Measurements from ENCODE around the gene GSTO2.
"Not testable (repeated sequence)": the region's sequence is repeated elsewhere in the genome, so short reads cannot be mapped to it uniquely, and the experiment has no call there.

Gene GSTO2

GRCh38 chr10:104240078-104240477 lies 28.9 kb upstream of the GSTO2 start:
- peaks cover 2% of the 10 kb centered on the region; the same call in 1 of the 2 replicates for H3K9me3 ChIP-seq (ENCODE audit: low read length)
- no peaks in the 10 kb centered on the region for H4K20me1 ChIP-seq (ENCODE audit: insufficient read depth, low read length)
- no peak overlapping the region for H3K4me3 ChIP-seq (ENCODE audit: low read depth, low read length, poor library complexity, severe bottlenecking)
- H3K27me3 ChIP-seq (ENCODE audit: insufficient read depth, low read length), result no peaks in the 10 kb centered on the region
- H3F3A ChIP-seq (ENCODE audit: insufficient read depth, low read length), result no peaks in the 10 kb centered on the region
- H3K27ac ChIP-seq (ENCODE audit: low read depth, low read length, poor library complexity, severe bottlenecking), result no peak overlapping the region
- no peak overlapping the region for H3K9ac ChIP-seq (ENCODE audit: low read length)
- H3K4me1 ChIP-seq (ENCODE audit: insufficient read depth, low read length, severe bottlenecking), result no peaks in the 10 kb centered on the region
- no peak overlapping the region for H3K4me2 ChIP-seq (ENCODE audit: low read length)
- H3K9me2 ChIP-seq (ENCODE audit: low read depth, low read length), result no peaks in the 10 kb centered on the region
- no peak for TF ChIP-seq CTCF (IDR thresholded peaks at IDR 0.05; ENCODE audit: low read length)
- TF ChIP-seq EZH2 (IDR thresholded peaks at IDR 0.05; ENCODE audit: borderline replicate concordance, low read length), result no peak
- H2AFZ ChIP-seq (ENCODE audit: low read length), result no peak overlapping the region
- H3K36me3 ChIP-seq (ENCODE audit: insufficient read depth, low read length), result no peaks in the 10 kb centered on the region
- no peaks in the 10 kb centered on the region for H3K79me2 ChIP-seq (ENCODE audit: insufficient read depth, low read length)

- no peaks in the 10 kb centered on the region for H3K9me2 ChIP-seq (ENCODE audit: low read depth, low read length)
- H3K9ac ChIP-seq (ENCODE audit: low read length), result no peak overlapping the region
- no peak for TF ChIP-seq EZH2 (IDR thresholded peaks at IDR 0.05; ENCODE audit: borderline replicate concordance, low read length)
- TF ChIP-seq CTCF (IDR thresholded peaks at IDR 0.05; ENCODE audit: low read length), result no peak
- no peak overlapping the region for H2AFZ ChIP-seq (ENCODE audit: low read length)
- no peaks in the 10 kb centered on the region for H4K20me1 ChIP-seq (ENCODE audit: insufficient read depth, low read length)
- H3K4me2 ChIP-seq (ENCODE audit: low read length), result no peak overlapping the region
- no peaks in the 10 kb centered on the region for H3K79me2 ChIP-seq (ENCODE audit: insufficient read depth, low read length)
- no peak overlapping the region for H3K4me3 ChIP-seq (ENCODE audit: low read depth, low read length, poor library complexity, severe bottlenecking)
- H3K36me3 ChIP-seq (ENCODE audit: insufficient read depth, low read length), result no peaks in the 10 kb centered on the region
- H3F3A ChIP-seq (ENCODE audit: insufficient read depth, low read length), result no peaks in the 10 kb centered on the region
- H3K27ac ChIP-seq (ENCODE audit: low read depth, low read length, poor library complexity, severe bottlenecking), result no peak overlapping the region
- no peaks in the 10 kb centered on the region for H3K27me3 ChIP-seq (ENCODE audit: insufficient read depth, low read length)
- peaks cover 11% of the 10 kb centered on the region; the same call in 1 of the 2 replicates for H3K9me3 ChIP-seq (ENCODE audit: low read length)
- H3K4me1 ChIP-seq (ENCODE audit: insufficient read depth, low read length, severe bottlenecking), result no peaks in the 10 kb centered on the region
Observed at GRCh38 chr10:104242545-104242944, 26.4 kb upstream of the GSTO2 start.

- H3K4me3 ChIP-seq (ENCODE audit: low read depth, low read length, poor library complexity, severe bottlenecking); H3K9me2 ChIP-seq (ENCODE audit: low read depth, low read length); H2AFZ ChIP-seq (ENCODE audit: low read length): not testable (repeated sequence)
Observed at GRCh38 chr10:104243009-104243408, 26.0 kb upstream of the GSTO2 start.

GRCh38 chr10:104243512-104243911 lies 25.5 kb upstream of the GSTO2 start:
- Histone ChIP-seq H2AFZ (ENCODE audit: low read length) (no peak overlapping the region), H3K9me3 (ENCODE audit: low read length) (peaks cover 13% of the 10 kb centered on the region; the same call in 1 of the 2 replicates), H3F3A (ENCODE audit: insufficient read depth, low read length) (no peaks in the 10 kb centered on the region), H3K27ac (ENCODE audit: low read depth, low read length, poor library complexity, severe bottlenecking) (no peak overlapping the region), H3K79me2 (ENCODE audit: insufficient read depth, low read length) (no peaks in the 10 kb centered on the region), H4K20me1 (ENCODE audit: insufficient read depth, low read length) (no peaks in the 10 kb centered on the region), H3K27me3 (ENCODE audit: insufficient read depth, low read length) (no peaks in the 10 kb centered on the region), H3K4me3 (ENCODE audit: low read depth, low read length, poor library complexity, severe bottlenecking) (no peak overlapping the region), H3K9ac (ENCODE audit: low read length) (no peak overlapping the region), H3K36me3 (ENCODE audit: insufficient read depth, low read length) (no peaks in the 10 kb centered on the region), H3K9me2 (ENCODE audit: low read depth, low read length) (no peaks in the 10 kb centered on the region; the same call in 1 of the 2 replicates), H3K4me2 (ENCODE audit: low read length) (no peak overlapping the region), H3K4me1 (ENCODE audit: insufficient read depth, low read length, severe bottlenecking) (no peaks in the 10 kb centered on the region)
- TF ChIP-seq CTCF (IDR thresholded peaks at IDR 0.05; ENCODE audit: low read length) (no peak), EZH2 (IDR thresholded peaks at IDR 0.05; ENCODE audit: borderline replicate concordance, low read length) (no peak)

More at GRCh38 chr10:104243009-104243408, 26.0 kb upstream of the GSTO2 start:
- not testable (repeated sequence) for H3K9ac ChIP-seq (ENCODE audit: low read length); H3K4me1 ChIP-seq (ENCODE audit: insufficient read depth, low read length, severe bottlenecking); H3K79me2 ChIP-seq (ENCODE audit: insufficient read depth, low read length); H3K27me3 ChIP-seq (ENCODE audit: insufficient read depth, low read length); H3F3A ChIP-seq (ENCODE audit: insufficient read depth, low read length); H3K27ac ChIP-seq (ENCODE audit: low read depth, low read length, poor library complexity, severe bottlenecking); H3K4me2 ChIP-seq (ENCODE audit: low read length); H3K36me3 ChIP-seq (ENCODE audit: insufficient read depth, low read length); H4K20me1 ChIP-seq (ENCODE audit: insufficient read depth, low read length)
- H3K9me3 ChIP-seq (ENCODE audit: low read length), result peaks cover 13% of the 10 kb centered on the region; the same call in 1 of the 2 replicates
